Body of pancreas (tissue), 4 donors: Measurements from ENCODE around the gene KIAA1328.

Source experiments
- POLR2A ChIP-seq, 3 donors: fragments of 450-650 bp; IDR thresholded peaks; one replicate each; pipeline ENCODE4 v1.6.1; 2016; ENCODE audit warnings: antibody characterized with exemption in 3 of 3, mild to moderate bottlenecking in 2 of 3
- TF ChIP-seq, protein P1 (sequence below), 7 experiments: fragments of 450-650 bp in 4 of 7; fragments of 200-600 bp in 3 of 7; sonication (generic) in 3 of 7; IDR thresholded peaks; one replicate each; pipeline ENCODE4 v1.5.1; 2016 to 2019; ENCODE audit warnings: antibody characterized with exemption in 7 of 7

DNA sequence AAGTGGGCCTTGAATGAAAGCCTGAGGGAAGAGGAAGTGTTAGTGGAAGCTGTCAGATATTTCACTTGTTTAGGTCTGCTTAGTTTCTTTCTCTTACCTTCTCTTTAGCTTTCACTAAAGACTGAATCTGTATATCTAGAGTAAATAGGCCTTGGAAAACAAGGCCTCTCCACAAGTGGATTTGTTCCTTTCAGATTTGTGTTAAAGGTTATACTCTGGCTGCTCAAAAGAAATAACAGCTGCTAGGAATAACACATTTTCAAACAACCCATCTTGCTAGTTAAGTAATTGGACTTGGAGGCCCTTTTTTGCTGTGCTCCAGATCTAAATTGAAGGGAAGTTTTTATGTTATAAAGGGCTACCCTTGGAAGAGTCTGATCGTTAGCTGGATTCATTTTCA is 236.3 kb downstream of the KIAA1328 start:
- TF ChIP-seq, protein P1, sequence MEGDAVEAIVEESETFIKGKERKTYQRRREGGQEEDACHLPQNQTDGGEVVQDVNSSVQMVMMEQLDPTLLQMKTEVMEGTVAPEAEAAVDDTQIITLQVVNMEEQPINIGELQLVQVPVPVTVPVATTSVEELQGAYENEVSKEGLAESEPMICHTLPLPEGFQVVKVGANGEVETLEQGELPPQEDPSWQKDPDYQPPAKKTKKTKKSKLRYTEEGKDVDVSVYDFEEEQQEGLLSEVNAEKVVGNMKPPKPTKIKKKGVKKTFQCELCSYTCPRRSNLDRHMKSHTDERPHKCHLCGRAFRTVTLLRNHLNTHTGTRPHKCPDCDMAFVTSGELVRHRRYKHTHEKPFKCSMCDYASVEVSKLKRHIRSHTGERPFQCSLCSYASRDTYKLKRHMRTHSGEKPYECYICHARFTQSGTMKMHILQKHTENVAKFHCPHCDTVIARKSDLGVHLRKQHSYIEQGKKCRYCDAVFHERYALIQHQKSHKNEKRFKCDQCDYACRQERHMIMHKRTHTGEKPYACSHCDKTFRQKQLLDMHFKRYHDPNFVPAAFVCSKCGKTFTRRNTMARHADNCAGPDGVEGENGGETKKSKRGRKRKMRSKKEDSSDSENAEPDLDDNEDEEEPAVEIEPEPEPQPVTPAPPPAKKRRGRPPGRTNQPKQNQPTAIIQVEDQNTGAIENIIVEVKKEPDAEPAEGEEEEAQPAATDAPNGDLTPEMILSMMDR (IDR thresholded peaks at IDR 0.05) = no peak
- TF ChIP-seq POLR2A (IDR thresholded peaks at IDR 0.05) = no peak
